ENCODE measurements around the gene TFCP2L1. TPM values are rescaled to one million over a fixed set of nuclear protein-coding genes. Genes with fewer than 3 reads are reported as not detected.

Gene TFCP2L1
- total RNA-seq, 1 experiment from 2014 or later = 2.4 TPM

- Histone ChIP-seq H4K20me1 (ENCODE audit: low read length) (no peaks in the 10 kb centered on the region), H3K9ac (ENCODE audit: low read length) (no peak overlapping the region), H3K9me2 (replicated peaks; ENCODE audit: low read length) (no peaks in the 10 kb centered on the region), H3K79me2 (ENCODE audit: low read length) (no peaks in the 10 kb centered on the region), H3K27me3 (ENCODE audit: low read length) (no peaks in the 10 kb centered on the region), H3F3A (ENCODE audit: low read length, unreplicated experiment) (no peaks in the 10 kb centered on the region), H3K4me3 (ENCODE audit: low read length) (no peak overlapping the region), H3K27ac (ENCODE audit: low read length) (no peak overlapping the region), H3K4me1 (ENCODE audit: insufficient read depth, low read length) (no peaks in the 10 kb centered on the region), H2AFZ (ENCODE audit: low read length) (no peak overlapping the region), H3K4me2 (ENCODE audit: low read length) (no peak overlapping the region), H3K36me3 (ENCODE audit: low read depth, low read length) (no peaks in the 10 kb centered on the region), H3K9me3 (ENCODE audit: low read length) (no peaks in the 10 kb centered on the region)
- no peak for ATAC-seq
- no peak for TF ChIP-seq EZH2phosphoT487 (IDR thresholded peaks at IDR 0.05; ENCODE audit: borderline replicate concordance, low read length)
- no peak for TF ChIP-seq EZH2 (IDR thresholded peaks at IDR 0.05; ENCODE audit: low read length, unreplicated experiment)
- no peak for TF ChIP-seq CTCF (conservative IDR thresholded peaks at IDR 0.05; ENCODE audit: low read depth, low read length)
- DNase-seq = no peak
- intact Hi-C loops (cut with micrococcal nuclease) = no loop called here
- ChIA-PET POLR2A (ENCODE audit: unreplicated experiment) (no interaction called here), CTCF (no interaction called here)
- no TSS peak for BruUV-seq (replicated peaks)
These were observed 48.8 kb downstream of the TFCP2L1 start for GRCh38 chr2:121236101-121236640.

- Histone ChIP-seq H2AFZ (ENCODE audit: low read length) (no peak overlapping the region), H3K36me3 (ENCODE audit: low read depth, low read length) (no peaks in the 10 kb centered on the region), H3K27me3 (ENCODE audit: low read length) (no peaks in the 10 kb centered on the region), H3K9me2 (replicated peaks; ENCODE audit: low read length) (no peaks in the 10 kb centered on the region), H3K9ac (ENCODE audit: low read length) (no peak overlapping the region), H3K79me2 (ENCODE audit: low read length) (no peaks in the 10 kb centered on the region), H4K20me1 (ENCODE audit: low read length) (no peaks in the 10 kb centered on the region), H3K4me2 (ENCODE audit: low read length) (no peak overlapping the region), H3K4me1 (ENCODE audit: insufficient read depth, low read length) (no peaks in the 10 kb centered on the region), H3K4me3 (ENCODE audit: low read length) (no peak overlapping the region), H3F3A (ENCODE audit: low read length, unreplicated experiment) (no peaks in the 10 kb centered on the region), H3K27ac (ENCODE audit: low read length) (no peak overlapping the region), H3K9me3 (ENCODE audit: low read length) (no peaks in the 10 kb centered on the region)
- CTCF ChIA-PET = no interaction called here
- ATAC-seq (no peak), DNase-seq (no peak)
- intact Hi-C loops (cut with micrococcal nuclease) = no loop called here
- POLR2A ChIA-PET (ENCODE audit: unreplicated experiment) = no interaction called here
- TF ChIP-seq CTCF (conservative IDR thresholded peaks at IDR 0.05; ENCODE audit: low read depth, low read length) = no peak
- TF ChIP-seq EZH2phosphoT487 (IDR thresholded peaks at IDR 0.05; ENCODE audit: borderline replicate concordance, low read length) = no peak
- no TSS peak for BruUV-seq (replicated peaks)
These were observed 49.5 kb downstream of the TFCP2L1 start for GRCh38 chr2:121235542-121235941.

- Histone ChIP-seq H3K4me2 (ENCODE audit: low read length) (no peak overlapping the region), H3K4me1 (ENCODE audit: insufficient read depth, low read length) (no peaks in the 10 kb centered on the region), H2AFZ (ENCODE audit: low read length) (no peak overlapping the region), H3K9me3 (ENCODE audit: low read length) (no peaks in the 10 kb centered on the region), H3K27ac (ENCODE audit: low read length) (no peak overlapping the region), H3F3A (ENCODE audit: low read length, unreplicated experiment) (no peaks in the 10 kb centered on the region), H3K9me2 (replicated peaks; ENCODE audit: low read length) (no peaks in the 10 kb centered on the region), H3K79me2 (ENCODE audit: low read length) (no peaks in the 10 kb centered on the region), H3K9ac (ENCODE audit: low read length) (no peak overlapping the region), H3K4me3 (ENCODE audit: low read length) (no peak overlapping the region), H4K20me1 (ENCODE audit: low read length) (no peaks in the 10 kb centered on the region), H3K27me3 (ENCODE audit: low read length) (no peaks in the 10 kb centered on the region), H3K36me3 (ENCODE audit: low read depth, low read length) (no peaks in the 10 kb centered on the region)
- intact Hi-C loops (cut with micrococcal nuclease) = no loop called here
- ATAC-seq (no peak), DNase-seq (no peak)
- BruUV-seq (replicated peaks) = no TSS peak
- CTCF ChIA-PET = no interaction called here
- POLR2A ChIA-PET (ENCODE audit: unreplicated experiment) = no interaction called here
- TF ChIP-seq EZH2phosphoT487 (IDR thresholded peaks at IDR 0.05; ENCODE audit: borderline replicate concordance, low read length) = no peak
- no peak for TF ChIP-seq CTCF (conservative IDR thresholded peaks at IDR 0.05; ENCODE audit: low read depth, low read length)
- TF ChIP-seq EZH2 (IDR thresholded peaks at IDR 0.05; ENCODE audit: low read length, unreplicated experiment) = no peak
These were observed 50.2 kb downstream of the TFCP2L1 start for GRCh38 chr2:121234791-121235190.
